ENCODE data around the gene GNB1L. TPM values are rescaled to one million over a fixed set of nuclear protein-coding genes. Genes with fewer than 3 reads are reported as not detected.
A peak's percentile ranks its signal among the peaks of the same experiment; 100 is the strongest.

GNB1L gene
- total RNA-seq, 1 donor from 2014 or later, result 13.8 TPM

DNA sequence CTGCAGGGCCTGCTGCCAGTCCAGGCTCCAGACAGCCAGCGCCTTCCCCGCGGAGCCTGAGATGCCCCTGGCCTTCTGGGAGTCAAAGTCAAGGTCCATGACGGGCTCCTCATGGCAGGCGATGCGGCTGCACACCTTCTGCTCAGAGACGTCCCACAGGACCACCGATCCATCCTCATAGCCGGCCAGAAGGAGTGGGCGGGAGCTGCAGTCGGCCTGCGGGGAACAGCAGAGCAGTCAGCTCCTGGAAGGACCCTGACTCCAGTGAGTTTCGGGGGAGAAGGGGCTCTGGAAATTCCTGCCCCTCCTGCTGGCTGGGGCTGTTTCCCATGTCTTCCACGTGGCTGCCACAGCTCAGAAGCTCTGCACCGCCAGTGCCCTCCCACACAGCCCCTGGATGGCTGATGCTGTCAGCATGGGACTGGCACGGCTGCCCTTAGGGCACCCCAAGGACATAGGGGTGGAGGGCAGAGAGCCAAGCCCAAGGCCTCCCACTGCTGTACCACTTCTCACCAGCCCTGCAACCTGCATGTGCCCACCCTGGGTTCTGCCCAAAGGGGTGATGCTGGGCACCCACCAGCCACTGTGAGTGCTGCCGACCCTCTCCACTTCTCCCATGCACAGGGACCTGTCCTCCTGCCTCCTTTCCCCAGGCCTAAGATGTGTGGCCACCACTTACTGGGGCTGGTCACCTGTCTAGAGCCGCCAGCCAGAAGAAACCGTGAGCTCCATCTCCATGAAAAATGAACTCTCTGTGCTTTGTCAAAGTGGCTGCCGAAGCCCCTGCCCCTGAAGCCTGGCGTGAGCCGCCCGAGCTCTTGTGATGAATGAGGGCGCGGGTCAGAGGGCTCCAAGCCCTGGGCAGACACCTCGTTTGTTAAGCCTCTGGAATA, 52.4 kb downstream of the GNB1L start:
- no peak overlapping the region for H3K4me3 Mint-ChIP-seq
- no peaks in the 10 kb centered on the region for H3K27me3 Mint-ChIP-seq (ENCODE audit: low read depth)
- H3K27ac Mint-ChIP-seq (ENCODE audit: unreplicated experiment), result peak overlapping the region; percentile 69
- H3K9me3 Mint-ChIP-seq, result no peaks in the 10 kb centered on the region
- DNase-seq (ENCODE audit: low read depth, low spot score), result no peak
- TF ChIP-seq, protein P1, sequence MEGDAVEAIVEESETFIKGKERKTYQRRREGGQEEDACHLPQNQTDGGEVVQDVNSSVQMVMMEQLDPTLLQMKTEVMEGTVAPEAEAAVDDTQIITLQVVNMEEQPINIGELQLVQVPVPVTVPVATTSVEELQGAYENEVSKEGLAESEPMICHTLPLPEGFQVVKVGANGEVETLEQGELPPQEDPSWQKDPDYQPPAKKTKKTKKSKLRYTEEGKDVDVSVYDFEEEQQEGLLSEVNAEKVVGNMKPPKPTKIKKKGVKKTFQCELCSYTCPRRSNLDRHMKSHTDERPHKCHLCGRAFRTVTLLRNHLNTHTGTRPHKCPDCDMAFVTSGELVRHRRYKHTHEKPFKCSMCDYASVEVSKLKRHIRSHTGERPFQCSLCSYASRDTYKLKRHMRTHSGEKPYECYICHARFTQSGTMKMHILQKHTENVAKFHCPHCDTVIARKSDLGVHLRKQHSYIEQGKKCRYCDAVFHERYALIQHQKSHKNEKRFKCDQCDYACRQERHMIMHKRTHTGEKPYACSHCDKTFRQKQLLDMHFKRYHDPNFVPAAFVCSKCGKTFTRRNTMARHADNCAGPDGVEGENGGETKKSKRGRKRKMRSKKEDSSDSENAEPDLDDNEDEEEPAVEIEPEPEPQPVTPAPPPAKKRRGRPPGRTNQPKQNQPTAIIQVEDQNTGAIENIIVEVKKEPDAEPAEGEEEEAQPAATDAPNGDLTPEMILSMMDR (conservative IDR thresholded peaks at IDR 0.05), result no peak
- H3K4me1 Mint-ChIP-seq, result peaks cover 4% of the 10 kb centered on the region
- H3K36me3 Mint-ChIP-seq (ENCODE audit: low read depth), result no peaks in the 10 kb centered on the region

DNA sequence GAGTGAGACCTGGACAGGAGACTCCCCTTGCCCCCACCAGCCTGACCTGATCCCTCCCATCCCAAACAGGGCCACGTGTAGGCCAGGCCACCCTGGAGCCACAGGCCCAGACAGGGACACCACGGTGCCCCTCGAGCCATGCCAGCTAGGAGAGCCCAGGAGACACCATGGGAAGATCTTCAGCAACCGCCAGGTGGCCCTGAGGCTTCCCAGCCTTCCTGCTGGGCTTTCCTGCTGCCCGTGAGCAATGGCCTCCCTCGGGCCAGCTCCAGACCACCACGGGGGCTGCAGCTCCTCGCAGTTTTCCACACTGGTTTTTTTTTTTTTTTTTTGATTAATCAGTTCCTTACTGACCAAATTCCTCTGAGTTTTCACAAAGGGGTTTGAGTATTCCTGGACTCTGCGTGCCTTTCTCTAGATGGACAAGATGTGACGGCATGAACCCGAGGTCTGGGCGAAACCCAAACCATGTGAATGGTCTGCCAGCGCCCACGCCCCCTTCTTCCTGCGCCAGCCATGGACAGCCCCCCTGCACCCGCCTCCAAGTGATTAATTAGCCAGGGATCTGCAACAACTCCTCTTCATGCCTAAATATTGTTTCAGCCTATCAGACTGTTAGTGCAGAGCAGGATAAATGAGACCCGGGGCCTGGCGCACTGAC, 53.2 kb downstream of the GNB1L start:
- TF ChIP-seq, protein P1 (conservative IDR thresholded peaks at IDR 0.05), result no peak
- Mint-ChIP-seq H3K4me3 (no peak overlapping the region), H3K9me3 (no peaks in the 10 kb centered on the region), H3K27me3 (ENCODE audit: low read depth) (no peaks in the 10 kb centered on the region), H3K4me1 (peaks cover 10% of the 10 kb centered on the region), H3K27ac (ENCODE audit: unreplicated experiment) (no peak overlapping the region), H3K36me3 (ENCODE audit: low read depth) (no peaks in the 10 kb centered on the region)
- DNase-seq (ENCODE audit: low read depth, low spot score), result no peak

DNA sequence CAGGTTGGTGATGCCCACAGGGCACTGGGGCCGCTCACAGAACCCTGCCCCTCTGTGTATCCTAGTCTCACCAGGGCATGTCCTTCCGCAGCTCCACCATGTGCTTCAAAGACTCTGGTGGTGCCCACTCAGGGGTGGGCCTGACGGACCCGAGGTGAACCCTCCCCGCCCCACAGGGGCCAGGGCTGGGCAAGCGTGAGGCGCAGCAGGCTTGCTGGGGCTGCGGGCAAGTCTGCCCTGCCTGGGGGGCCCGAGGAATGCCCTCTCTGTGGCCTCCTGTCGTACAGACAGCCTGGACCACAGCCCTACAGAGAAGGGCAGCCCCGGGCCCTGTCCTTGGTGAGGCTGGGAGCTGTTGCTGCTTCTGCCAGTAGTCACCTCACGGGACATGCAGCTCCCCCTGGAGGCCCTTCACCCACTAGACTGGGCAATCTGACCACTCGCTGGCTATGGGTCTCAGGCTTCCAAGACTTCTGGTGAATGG, 53.9 kb downstream of the GNB1L start:
- peak; percentile 20 for DNase-seq (ENCODE audit: low read depth, low spot score)
- Mint-ChIP-seq H3K4me3 (no peak overlapping the region), H3K27me3 (ENCODE audit: low read depth) (no peaks in the 10 kb centered on the region), H3K27ac (ENCODE audit: unreplicated experiment) (no peak overlapping the region), H3K9me3 (no peaks in the 10 kb centered on the region), H3K36me3 (ENCODE audit: low read depth) (no peaks in the 10 kb centered on the region), H3K4me1 (peaks cover 13% of the 10 kb centered on the region)
- TF ChIP-seq, protein P1 (conservative IDR thresholded peaks at IDR 0.05), result peak; percentile 29

DNA sequence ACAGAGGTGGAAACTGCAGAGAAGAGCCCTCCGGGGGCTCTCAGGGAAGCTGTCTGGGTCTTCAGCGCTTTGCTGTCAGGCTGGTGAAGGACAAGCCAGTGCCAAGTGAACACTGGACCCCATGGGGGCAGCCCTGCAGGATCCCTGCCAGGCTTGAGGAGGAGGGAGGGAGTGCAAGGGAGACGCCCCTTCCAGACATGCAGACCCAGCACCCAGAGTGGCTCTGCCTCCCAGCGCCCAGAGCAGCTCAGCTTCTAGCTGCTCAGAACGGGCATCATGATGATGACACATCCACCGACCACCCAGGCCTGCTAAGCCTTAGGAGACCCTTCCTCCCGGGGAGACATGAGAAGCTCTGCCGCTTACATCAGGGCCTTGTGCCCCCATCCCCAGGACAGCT, 54.4 kb downstream of the GNB1L start:
- TF ChIP-seq, protein P1 (conservative IDR thresholded peaks at IDR 0.05), result no peak
- no peak overlapping the region for H3K4me3 Mint-ChIP-seq
- no peaks in the 10 kb centered on the region for H3K9me3 Mint-ChIP-seq
- H3K27ac Mint-ChIP-seq (ENCODE audit: unreplicated experiment), result no peak overlapping the region
- H3K27me3 Mint-ChIP-seq (ENCODE audit: low read depth), result no peaks in the 10 kb centered on the region
- no peaks in the 10 kb centered on the region for H3K36me3 Mint-ChIP-seq (ENCODE audit: low read depth)
- DNase-seq (ENCODE audit: low read depth, low spot score), result no peak
- peaks cover 18% of the 10 kb centered on the region for H3K4me1 Mint-ChIP-seq

DNA sequence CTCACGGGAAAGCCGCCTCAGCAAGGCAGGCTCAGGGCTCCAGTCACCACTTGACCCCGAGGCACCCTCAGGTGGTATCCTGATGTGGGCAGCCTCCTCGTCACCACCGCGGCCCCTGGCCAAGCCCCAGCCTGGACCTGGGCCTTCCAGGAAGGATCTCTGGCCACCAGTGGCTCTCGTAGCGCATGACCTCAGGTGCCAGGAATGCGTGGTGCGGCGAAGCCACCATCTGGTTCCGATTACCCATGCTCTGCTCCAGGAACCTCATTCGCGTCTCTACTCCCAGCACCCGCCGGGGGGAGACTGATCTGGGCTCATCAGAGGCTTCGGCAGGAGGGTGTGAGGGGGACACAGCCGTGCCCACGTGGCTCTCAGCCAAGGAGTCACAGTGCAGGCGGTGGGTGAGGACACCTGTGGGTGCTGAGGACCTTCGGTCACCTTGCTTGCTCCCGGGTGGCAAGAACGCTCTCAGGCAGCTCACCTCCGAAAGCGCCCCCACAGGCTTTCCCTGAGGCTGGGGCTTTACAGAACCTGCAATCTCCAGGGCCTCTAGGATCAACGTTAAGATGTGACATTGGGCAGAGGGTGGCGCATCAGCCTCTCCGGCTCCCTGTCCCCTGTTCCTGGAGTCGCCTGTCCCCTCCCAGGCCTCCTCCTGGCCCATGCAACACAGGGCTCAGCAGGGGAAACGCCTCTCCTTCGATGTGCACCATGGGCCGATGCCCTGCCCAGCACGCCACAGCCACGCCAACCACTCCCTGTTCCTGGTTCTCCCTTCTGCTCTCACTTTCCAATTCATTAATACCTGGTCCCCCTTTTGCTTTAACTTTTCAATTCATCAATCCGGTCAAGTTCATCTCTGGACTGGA, 55.1 kb downstream of the GNB1L start:
- no peaks in the 10 kb centered on the region for H3K27me3 Mint-ChIP-seq (ENCODE audit: low read depth)
- H3K4me1 Mint-ChIP-seq, result peaks cover 22% of the 10 kb centered on the region
- H3K9me3 Mint-ChIP-seq, result no peaks in the 10 kb centered on the region
- H3K27ac Mint-ChIP-seq (ENCODE audit: unreplicated experiment), result no peak overlapping the region
- no peak for DNase-seq (ENCODE audit: low read depth, low spot score)
- H3K36me3 Mint-ChIP-seq (ENCODE audit: low read depth), result no peaks in the 10 kb centered on the region
- TF ChIP-seq, protein P1 (conservative IDR thresholded peaks at IDR 0.05), result no peak
- H3K4me3 Mint-ChIP-seq, result no peak overlapping the region

Measured in neural crest cell (in vitro differentiated cells).